SJCRH30 (cell line): ENCODE measurements around the gene AKAP8L. TPM values are rescaled to one million over a fixed set of nuclear protein-coding genes. Genes with fewer than 3 reads are reported as not detected.
"Not testable (repeated sequence)": the region's sequence is repeated elsewhere in the genome, so short reads cannot be mapped to it uniquely, and the experiment has no call there.

Experiments
- DNase-seq, 2 experiments: peaks; one replicate each; pipeline ENCODE4 v3.0.0-alpha.2; 2015 to 2020
- H3K27ac ChIP-seq: fragments of 250-450 bp; sonication (Bioruptor Pico); 2 replicates; pipeline ENCODE4 v1.5.1; 2020; ENCODE audit warnings: mild to moderate bottlenecking, moderate library complexity
- H3K27me3 ChIP-seq: fragments of 250-450 bp; sonication (Bioruptor Pico); 2 replicates; pipeline ENCODE4 v1.5.1; 2020; ENCODE audit warnings: mild to moderate bottlenecking, moderate library complexity
- H3K36me3 ChIP-seq: fragments of 250-450 bp; sonication (Bioruptor Pico); 2 replicates; pipeline ENCODE4 v1.5.1; 2020; ENCODE audit warnings: mild to moderate bottlenecking, moderate library complexity
- H3K4me1 ChIP-seq: fragments of 250-450 bp; sonication (Bioruptor Pico); 2 replicates; pipeline ENCODE4 v1.5.1; 2020; ENCODE audit warnings: mild to moderate bottlenecking, moderate library complexity
- H3K4me3 ChIP-seq: fragments of 250-450 bp; sonication (Bioruptor Pico); 2 replicates; pipeline ENCODE4 v1.5.1; 2020; ENCODE audit warnings: mild to moderate bottlenecking, moderate library complexity
- H3K9me3 ChIP-seq: fragments of 250-450 bp; sonication (Bioruptor Pico); replicated peaks from 2 replicates; pipeline ENCODE4 v1.5.1; 2020; ENCODE audit warnings: mild to moderate bottlenecking, moderate library complexity
- total RNA-seq: library from RNA; depleted of rRNA; stranded (reverse); fragments of >200 nt; shearing (Covaris generic); gene quantifications from 2 replicates; pipeline ENCODE4 v1.2.3, GENCODE V29; 2014

The AKAP8L gene
- total RNA-seq, 1 experiment from 2014 or later, result 111 TPM

GRCh38 chr19:15421721-15422260 lies 3.0 kb upstream of the AKAP8L start:
- peak overlapping the region; percentile 50 for H3K27ac ChIP-seq
- H3K9me3 ChIP-seq, result no peaks in the 10 kb centered on the region
- peaks cover 39% of the 10 kb centered on the region for H3K36me3 ChIP-seq
- H3K4me3 ChIP-seq, result no peak overlapping the region
- peaks cover 19% of the 10 kb centered on the region for H3K4me1 ChIP-seq
- DNase-seq, result peak; percentile 81 to 82
- H3K27me3 ChIP-seq, result no peaks in the 10 kb centered on the region

GRCh38 chr19:15421136-15421695 lies 2.4 kb upstream of the AKAP8L start:
- DNase-seq, result no peak
- peaks cover 20% of the 10 kb centered on the region for H3K4me1 ChIP-seq
- H3K4me3 ChIP-seq, result no peak overlapping the region
- H3K36me3 ChIP-seq, result peaks cover 39% of the 10 kb centered on the region
- no peaks in the 10 kb centered on the region for H3K27me3 ChIP-seq
- no peak overlapping the region; the same call in 1 of the 2 replicates for H3K27ac ChIP-seq
- H3K9me3 ChIP-seq, result no peaks in the 10 kb centered on the region

DNA sequence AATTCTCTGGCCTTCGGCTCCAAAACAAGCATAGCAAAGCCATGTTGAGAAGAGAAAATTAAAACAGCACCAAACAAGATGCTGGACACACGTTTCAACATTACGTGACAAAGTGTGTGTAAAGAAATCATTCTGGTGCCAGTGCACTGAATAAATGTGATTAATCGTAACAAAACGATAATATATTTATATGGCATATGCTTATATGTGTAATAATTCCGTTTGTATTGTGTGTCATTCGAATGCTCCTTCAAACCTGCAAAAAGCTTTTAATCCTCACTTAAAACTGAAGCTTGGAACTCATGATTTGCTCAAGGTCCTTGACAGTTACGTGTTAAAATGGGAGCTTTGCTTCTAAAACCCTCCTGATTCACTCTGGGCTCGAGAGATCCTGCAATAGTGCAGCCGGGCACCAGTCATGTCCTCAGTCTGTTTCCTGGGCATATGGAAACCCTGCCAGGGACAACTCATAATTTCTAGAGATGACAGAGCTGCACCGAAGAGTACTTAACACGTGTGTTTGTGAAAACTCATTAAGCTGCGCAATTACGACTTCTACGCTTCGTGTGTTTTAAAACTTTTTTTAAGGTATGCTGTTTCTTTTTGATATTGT lies 731 bp upstream of the AKAP8L start:
- peaks cover 20% of the 10 kb centered on the region for H3K4me1 ChIP-seq
- no peak overlapping the region for H3K27ac ChIP-seq
- no peaks in the 10 kb centered on the region for H3K9me3 ChIP-seq
- no peaks in the 10 kb centered on the region for H3K27me3 ChIP-seq
- peak overlapping the region; percentile 16 for H3K4me3 ChIP-seq
- H3K36me3 ChIP-seq, result peaks cover 31% of the 10 kb centered on the region
- DNase-seq, result no peak

DNA sequence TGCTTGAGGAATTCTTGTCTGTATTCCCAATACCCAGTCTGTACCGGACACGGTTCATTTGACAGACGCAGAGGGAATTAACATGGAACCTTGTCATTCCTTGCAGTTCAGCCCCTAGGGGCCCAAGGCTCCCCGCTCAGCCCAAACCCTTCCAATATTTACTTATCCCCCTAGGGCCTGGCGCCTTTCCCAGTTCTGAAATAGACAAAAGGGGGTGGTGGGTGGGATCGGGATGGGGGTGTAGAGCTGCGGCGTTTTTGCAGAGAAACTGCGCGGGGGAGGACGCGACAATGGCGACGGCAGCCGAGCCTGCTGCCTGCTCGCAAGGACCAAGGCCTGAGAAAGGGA lies 583 bp downstream of the AKAP8L start:
- Histone ChIP-seq H3K4me1 (peaks cover 20% of the 10 kb centered on the region), H3K4me3 (peak overlapping the region; percentile 87), H3K27ac (peak overlapping the region; percentile 87), H3K36me3 (peaks cover 22% of the 10 kb centered on the region), H3K9me3 (no peaks in the 10 kb centered on the region), H3K27me3 (no peaks in the 10 kb centered on the region)
- DNase-seq, result peak; percentile 81 to 83

GRCh38 chr19:15417699-15418098 lies 1.1 kb downstream of the AKAP8L start:
- peak overlapping the region; percentile 87 for H3K4me3 ChIP-seq
- H3K4me1 ChIP-seq, result peaks cover 20% of the 10 kb centered on the region
- peaks cover 19% of the 10 kb centered on the region for H3K36me3 ChIP-seq
- H3K9me3 ChIP-seq, result no peaks in the 10 kb centered on the region
- peak in 1 of 2 experiments; percentile 42 for DNase-seq
- H3K27me3 ChIP-seq, result no peaks in the 10 kb centered on the region
- H3K27ac ChIP-seq, result peak overlapping the region; percentile 87

DNA sequence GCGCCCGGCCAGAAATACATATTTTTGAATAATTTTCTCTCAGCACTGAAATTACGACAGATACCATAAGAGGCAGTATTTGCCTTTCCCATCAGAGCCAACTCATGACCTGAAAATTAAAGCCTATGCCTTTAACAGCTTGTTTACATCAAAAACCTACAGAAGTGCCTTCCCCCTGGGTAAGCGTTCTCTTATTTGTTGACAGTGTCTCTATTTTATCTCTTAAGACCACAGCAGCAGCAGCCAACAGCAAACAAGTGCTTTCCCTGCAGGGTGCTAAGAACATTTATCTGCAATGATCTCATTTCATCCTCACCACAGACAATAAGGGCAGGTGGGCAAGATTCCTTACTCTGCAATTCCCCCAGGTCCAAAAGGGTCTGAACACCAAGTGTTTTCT lies 6.0 kb downstream of the AKAP8L start:
- Histone ChIP-seq H3K36me3 (peaks cover 50% of the 10 kb centered on the region), H3K27ac (no peak overlapping the region), H3K9me3 (no peaks in the 10 kb centered on the region), H3K4me3 (no peak overlapping the region), H3K27me3 (no peaks in the 10 kb centered on the region), H3K4me1 (peaks cover 9% of the 10 kb centered on the region)
- DNase-seq, result no peak

- H3K27ac ChIP-seq, H3K4me1 ChIP-seq, H3K9me3 ChIP-seq, H3K4me3 ChIP-seq, H3K27me3 ChIP-seq, DNase-seq: not testable (repeated sequence)
- peaks cover 47% of the 10 kb centered on the region for H3K36me3 ChIP-seq
These were observed 7.4 kb downstream of the AKAP8L start for GRCh38 chr19:15411351-15411750.

GRCh38 chr19:15404780-15405211 lies 14.0 kb downstream of the AKAP8L start:
- Histone ChIP-seq H3K9me3 (no peaks in the 10 kb centered on the region), H3K36me3 (peaks cover 61% of the 10 kb centered on the region), H3K27ac (no peak overlapping the region), H3K27me3 (no peaks in the 10 kb centered on the region), H3K4me1 (no peaks in the 10 kb centered on the region), H3K4me3 (no peak overlapping the region)
- DNase-seq, result no peak

DNA sequence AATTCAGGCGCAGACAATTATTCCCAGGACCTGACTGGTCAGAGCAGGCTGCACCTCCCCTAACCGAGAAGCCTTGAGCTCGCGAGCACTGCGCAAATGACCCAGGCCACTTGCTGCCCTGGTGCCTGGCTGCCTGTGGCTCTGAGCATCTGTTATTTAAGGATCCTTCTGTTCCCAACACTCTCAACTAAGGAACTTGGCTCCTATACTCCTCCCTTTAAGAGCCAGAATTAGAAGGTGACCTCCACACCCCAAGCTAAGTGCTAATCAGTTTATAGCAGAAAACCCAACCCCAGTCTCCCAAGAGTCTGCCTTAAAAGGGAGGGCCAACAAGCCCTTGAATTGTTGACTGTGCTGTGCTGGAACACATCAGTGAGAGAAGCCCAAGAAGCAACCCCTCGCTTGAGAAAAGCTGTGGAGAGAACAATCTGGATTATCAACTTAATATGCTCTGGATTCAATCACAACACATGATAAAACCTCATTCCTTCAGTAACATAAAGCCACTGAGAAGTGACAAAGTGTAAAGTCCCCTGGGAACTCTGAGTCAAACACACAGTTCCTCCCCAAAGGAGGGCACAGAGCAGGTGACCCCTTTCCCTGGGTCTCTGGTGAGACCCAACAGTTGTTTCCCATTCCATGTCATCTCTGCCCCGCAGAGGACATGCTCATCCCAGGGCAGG lies 14.6 kb downstream of the AKAP8L start:
- Histone ChIP-seq H3K36me3 (peaks cover 61% of the 10 kb centered on the region), H3K4me1 (no peaks in the 10 kb centered on the region), H3K9me3 (no peaks in the 10 kb centered on the region), H3K4me3 (no peak overlapping the region), H3K27me3 (no peaks in the 10 kb centered on the region), H3K27ac (no peak overlapping the region)
- no peak for DNase-seq

GRCh38 chr19:15403151-15403531 lies 15.6 kb downstream of the AKAP8L start:
- no peak overlapping the region for H3K4me3 ChIP-seq
- no peak overlapping the region for H3K27ac ChIP-seq
- H3K36me3 ChIP-seq, result peaks cover 66% of the 10 kb centered on the region
- no peaks in the 10 kb centered on the region for H3K27me3 ChIP-seq
- H3K4me1 ChIP-seq, result no peaks in the 10 kb centered on the region
- no peaks in the 10 kb centered on the region for H3K9me3 ChIP-seq
- no peak for DNase-seq

DNA sequence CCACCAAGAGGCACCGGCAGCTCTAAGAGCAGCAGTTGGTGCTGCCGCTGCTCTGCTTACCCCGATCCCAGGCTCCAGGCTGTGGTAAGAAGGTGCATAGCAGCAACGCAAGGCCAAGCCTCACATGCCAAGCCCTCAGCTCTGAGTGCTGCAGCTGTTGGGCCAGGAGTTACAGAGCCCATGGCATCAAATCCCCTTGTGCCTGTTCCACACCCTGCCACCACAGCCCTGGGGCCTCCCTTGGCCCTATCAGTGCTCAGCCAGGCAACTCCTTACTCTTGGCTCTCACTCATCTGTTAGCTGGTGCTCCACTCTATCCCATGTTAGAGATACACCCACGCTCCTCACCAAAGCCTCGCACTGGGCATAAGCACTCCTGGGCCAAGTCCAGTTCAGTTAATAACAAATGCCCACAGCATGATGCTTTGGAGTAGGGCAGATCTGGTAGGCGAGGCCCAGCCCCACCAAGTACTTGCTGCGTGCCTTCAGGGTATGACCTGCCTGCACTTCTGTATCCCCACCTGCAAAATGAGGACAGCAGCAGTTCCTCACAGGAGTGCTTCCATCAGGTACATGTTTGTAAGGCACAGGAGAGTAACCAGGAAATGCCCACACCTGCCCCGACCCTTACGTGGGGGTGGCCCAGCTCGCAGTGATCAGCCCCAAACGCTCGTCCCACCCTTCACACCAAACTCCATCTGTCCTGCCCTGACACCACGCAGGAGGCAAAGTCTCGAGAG lies 16.2 kb downstream of the AKAP8L start:
- no peaks in the 10 kb centered on the region for H3K4me1 ChIP-seq
- H3K4me3 ChIP-seq, result no peak overlapping the region
- H3K27me3 ChIP-seq, result no peaks in the 10 kb centered on the region
- no peak for DNase-seq
- no peak overlapping the region for H3K27ac ChIP-seq
- peaks cover 66% of the 10 kb centered on the region for H3K36me3 ChIP-seq
- H3K9me3 ChIP-seq, result no peaks in the 10 kb centered on the region

GRCh38 chr19:15401397-15401710 lies 17.4 kb downstream of the AKAP8L start:
- H3K36me3 ChIP-seq, result peaks cover 74% of the 10 kb centered on the region
- no peak overlapping the region for H3K4me3 ChIP-seq
- no peaks in the 10 kb centered on the region for H3K27me3 ChIP-seq
- no peaks in the 10 kb centered on the region for H3K9me3 ChIP-seq
- H3K4me1 ChIP-seq, result no peaks in the 10 kb centered on the region
- DNase-seq, result no peak
- H3K27ac ChIP-seq, result no peak overlapping the region

DNA sequence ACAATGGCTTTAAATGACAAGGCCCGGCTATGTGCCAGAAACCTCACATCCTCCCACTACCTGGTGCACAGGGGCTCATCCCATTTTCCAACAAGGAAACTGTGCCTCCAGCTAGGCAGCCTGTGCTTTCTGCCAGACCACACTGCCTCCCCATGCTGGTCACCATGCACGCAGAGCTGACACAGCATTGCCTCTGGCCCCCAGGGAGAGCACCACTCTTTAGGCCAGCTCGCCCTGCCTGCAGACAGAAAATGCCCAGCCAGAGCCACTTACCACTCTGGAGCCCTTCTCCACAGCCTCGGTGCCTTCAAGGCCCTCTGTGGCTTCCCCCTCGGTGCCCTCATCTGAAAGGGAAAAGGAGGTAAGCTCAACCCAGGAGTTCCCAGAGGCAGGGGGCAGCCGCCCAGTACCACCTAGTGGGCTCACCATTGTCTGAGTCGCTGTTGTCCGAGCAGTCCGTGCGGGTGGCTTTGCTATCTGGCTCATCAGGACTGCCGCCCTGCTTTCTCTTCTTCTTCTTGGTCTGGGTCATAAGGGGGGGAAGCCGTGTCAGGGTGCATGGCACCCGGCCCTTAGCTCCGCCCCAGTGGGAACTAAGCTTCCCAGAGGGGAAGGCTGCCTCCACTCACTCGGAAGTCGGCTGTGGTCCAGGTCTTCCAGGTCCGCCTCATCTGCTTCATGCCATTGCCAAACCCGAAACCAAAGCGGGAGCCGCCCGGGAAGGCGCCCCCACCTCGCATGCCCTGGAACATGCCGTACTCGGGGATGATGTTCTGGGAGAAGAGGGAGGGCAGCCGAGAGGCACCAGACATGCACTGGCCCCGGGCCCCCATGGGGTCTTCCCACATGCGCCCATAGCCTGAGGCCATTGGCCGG lies 18.0 kb downstream of the AKAP8L start:
- no peak for DNase-seq
- Histone ChIP-seq H3K9me3 (no peaks in the 10 kb centered on the region), H3K4me3 (no peak overlapping the region), H3K27ac (no peak overlapping the region), H3K4me1 (no peaks in the 10 kb centered on the region), H3K36me3 (peaks cover 76% of the 10 kb centered on the region), H3K27me3 (no peaks in the 10 kb centered on the region)

DNA sequence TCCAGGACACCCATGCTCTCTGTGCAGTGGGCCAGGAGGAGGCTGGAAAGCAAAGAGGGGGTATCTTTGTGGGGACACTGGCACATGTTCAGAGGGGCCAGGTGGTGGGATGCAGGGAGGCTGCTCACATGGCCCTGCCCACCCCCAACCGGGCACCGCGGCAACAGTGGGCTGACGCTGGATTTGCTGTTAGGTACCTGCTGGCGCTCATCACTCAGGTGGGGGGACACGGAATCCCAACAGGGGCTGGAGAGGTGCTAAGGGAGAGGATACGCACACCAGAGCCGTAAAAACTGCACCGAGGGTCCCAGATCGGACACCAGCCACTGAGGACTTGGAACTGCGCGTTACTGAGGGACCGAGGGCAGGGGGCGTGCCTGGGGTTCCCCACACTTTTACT lies 19.2 kb downstream of the AKAP8L start:
- Histone ChIP-seq H3K27ac (no peak overlapping the region), H3K9me3 (no peaks in the 10 kb centered on the region), H3K27me3 (no peaks in the 10 kb centered on the region), H3K4me1 (no peaks in the 10 kb centered on the region), H3K4me3 (no peak overlapping the region), H3K36me3 (peaks cover 79% of the 10 kb centered on the region)
- no peak for DNase-seq
